GM19035 (cell line): Measurements from ENCODE around the gene ZNF570.

Experiments used
- ATAC-seq: cut with Tn5 transposase; IDR thresholded peaks from one replicate; pipeline ENCODE4 v1.9.1; 2021; ENCODE audit not compliant: unreplicated experiment

The ZNF570 gene

DNA sequence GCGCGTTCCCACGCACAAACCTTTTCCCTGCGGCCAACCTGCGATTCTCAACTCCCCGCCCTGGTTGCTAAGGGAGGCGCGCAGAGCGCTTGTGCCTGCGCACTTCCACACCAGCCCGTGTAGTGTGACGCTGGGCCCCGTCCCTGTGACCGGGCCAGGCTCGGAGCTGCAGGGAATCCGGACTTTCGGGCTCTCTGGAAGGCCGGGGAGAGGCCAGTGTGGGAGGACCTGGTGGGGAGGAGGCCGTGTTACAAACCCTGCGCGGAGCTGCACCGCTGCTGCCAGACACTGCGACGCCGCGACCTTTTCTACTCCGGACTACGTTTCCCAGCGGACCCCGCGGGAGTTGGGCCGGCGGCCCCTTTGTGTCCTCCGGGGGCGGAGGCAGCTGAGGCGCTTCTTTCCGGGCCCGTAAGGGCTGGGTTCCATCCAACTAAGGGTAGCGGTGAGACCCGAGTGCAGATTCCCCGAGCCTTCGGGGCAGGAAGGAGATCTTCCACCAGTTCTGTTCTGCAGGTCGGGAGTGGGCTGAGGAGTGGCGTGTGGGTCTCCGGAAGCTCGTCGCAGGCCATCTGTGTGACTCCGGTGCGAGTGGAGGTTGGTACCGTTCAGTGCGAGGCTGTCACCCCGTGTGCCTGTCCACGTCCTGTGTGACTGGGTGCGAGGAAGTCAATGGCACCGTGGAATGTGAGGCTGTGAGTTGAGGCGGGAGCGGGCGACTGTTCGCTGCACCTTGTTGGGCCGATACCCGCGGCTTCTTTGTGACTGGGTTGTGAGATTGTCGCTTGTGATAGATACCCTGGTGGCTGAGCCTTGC is at the start of gene ZNF570:
Gene ZNF570 (plus strand): TSS at position 396 of the 817 bp plus-strand sequence. CDS start 999 bp downstream, outside the sequence.
- peak; percentile 64 for ATAC-seq

DNA sequence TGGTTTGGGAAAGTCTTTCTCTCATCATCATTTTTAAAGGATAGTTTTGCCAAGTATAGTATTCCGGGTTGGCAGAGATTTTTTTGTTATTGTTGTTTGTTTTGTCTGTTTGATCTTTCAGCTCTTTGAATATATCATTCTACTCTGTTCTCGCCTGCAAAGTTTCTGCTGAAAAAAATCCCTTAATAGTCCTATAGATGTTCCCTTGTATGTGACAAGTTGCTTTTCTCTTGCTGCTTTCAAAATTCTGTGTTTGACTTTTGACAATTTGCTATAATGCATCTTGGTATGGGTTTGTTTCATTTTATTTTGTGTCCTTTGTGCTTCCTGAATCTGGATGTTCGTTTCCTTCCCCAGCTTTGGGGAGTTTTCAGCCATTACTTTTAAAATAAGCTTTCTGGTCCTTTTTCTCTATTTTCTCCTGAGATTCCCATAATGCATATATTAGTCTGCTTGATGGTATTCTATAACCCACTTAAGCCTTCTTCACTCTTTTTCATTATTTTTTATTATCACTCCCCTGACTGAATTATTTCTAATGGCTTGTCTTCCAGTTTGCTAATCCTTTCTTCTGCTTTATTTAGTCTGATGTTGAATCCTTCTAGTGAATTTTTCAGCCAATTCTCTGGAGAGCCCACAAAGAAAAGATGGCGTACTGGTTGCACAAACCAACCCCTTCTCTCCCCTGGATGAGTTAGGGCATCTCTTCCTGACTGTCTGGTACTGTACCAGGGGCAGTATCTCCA is 16.5 kb upstream of the ZNF570 start:
- ATAC-seq: no peak

DNA sequence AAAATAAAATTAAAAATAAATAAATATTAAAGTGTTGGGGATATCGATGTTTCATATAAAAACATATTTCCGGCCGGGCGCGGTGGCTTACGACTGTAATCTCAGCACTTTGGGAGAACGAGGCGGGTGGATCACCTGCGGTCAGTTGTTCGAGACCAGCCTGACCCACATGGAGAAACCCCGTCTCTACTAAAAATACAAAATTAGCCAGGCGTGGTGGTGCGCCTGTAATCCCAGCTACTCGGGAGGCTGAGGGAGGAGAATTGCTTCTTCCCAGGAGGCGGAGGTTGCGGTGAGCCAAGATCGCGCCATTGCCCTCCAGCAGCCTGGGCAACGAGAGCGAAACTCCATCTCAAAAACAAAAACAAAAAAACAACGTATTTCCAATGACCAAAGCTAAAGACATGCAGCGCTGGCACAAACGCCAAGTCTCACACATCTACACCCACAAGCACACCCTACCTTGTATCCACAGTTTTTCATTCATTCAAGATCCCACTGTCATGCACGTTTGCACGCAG is 2.8 kb upstream of the ZNF570 start:
- ATAC-seq: no peak

DNA sequence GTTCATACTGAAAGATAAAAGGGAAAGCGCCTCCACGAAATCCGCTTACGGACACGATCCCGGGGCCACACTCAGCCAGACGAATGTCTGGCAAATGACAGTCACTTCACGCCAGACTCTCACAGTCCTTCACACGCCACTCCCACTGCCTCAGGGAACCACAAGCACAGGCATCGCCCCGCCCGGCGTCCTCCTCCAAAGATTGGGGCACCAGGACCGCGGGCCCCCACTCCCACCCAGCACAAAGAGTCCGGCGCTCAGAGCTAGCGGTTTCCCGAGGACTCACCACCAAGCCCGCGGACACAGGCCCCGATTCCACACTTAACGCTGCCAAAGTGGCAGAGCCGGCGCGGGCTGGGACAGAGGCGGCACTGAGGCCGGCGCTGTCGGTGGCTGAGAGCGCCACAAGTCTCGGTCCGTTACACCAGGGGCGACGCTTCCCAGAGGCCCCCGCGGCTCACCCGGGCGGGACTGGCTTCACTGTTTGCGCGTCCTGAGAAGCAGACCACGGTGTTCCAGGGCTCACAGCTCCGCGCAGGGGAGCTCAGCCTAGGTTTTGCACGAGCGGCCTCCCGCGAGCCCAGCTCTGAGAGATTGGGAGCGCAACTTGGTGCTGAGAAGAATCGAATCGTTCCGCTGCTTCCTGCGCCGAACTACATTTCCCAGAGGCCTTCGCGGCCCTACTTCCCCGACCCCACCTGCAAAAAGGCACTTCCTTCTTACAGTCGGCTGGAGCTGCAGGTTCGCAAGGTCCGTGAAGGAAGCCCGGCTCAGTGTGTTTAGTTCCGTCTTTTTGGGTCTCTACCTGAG is 2.2 kb upstream of the ZNF570 start, which contains the start of gene ZNF569:
Gene ZNF569 (minus strand): TSS at position 647 of the 810 bp plus-strand sequence. CDS start 22,523 bp downstream, outside the sequence.
- peak; percentile 61 for ATAC-seq

- ATAC-seq: no peak
These were observed 1.5 kb upstream of the ZNF570 start for GRCh38 chr19:37467608-37468090.

DNA sequence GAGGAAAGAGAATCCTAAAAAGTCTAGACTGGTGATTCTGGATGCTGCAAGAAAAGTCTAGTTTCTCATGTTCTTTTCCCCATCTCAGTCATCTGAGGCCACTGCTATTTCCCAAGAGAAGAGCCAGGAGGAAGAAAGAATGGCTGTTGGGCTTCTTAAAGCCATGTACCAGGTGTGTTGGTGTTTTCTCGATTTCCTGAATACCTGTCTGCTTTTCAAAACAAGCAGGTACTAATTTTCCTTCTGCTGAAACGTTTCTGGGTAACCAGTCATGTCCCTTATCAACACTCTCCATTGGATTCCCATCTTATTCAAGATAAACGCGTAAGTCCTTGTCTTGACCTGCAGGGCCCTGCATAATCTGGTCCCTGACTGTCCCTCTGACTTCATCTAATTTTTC is 1.1 kb downstream of the ZNF570 start:
- no peak for ATAC-seq

GRCh38 chr19:37472165-37472564 is 3.0 kb downstream of the ZNF570 start:
- no peak for ATAC-seq

GRCh38 chr19:37484406-37485168 is 15.4 kb downstream of the ZNF570 start:
- ATAC-seq: no peak

DNA sequence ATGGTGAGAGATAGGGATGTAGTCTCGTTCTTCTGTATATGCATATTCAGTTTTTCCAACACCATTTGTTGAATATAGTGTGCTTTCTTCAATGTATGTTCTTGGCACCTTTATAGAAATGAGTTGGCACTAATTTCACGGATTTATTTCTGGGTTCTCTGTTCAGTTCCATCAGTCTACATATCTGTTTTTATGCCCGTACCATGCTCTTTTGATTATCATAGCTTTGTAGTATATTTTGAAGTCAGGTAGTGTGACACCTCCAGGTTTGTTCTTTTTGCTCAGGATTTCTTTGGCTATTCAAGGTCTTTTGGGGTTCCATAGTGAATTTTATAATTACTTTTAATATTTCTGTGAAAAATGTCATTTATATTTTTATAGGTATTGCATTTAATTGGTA is 23.1 kb downstream of the ZNF570 start:
- ATAC-seq: no peak

DNA sequence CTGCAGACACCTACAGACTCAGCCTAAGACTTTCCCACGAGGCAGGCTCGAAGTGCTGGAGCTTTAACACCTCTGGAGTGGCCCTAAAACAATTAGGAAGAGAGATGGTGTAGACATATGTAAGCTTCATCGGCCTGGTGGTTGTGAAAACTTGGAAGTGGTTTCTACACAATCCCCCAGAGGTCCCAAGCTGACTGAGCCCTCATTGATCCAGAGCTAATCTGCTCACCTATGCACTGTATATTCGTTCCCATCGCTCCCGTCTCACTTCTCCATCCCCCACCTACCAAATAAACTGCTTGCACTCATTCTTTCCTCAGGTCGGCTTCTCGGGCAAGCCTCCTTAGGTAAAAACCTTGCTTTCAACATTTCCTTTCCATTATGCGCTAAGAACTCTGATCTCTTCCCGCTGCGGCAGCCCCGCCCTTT is 36.8 kb downstream of the ZNF570 start:
- no peak for ATAC-seq

GRCh38 chr19:37506387-37507166 is 37.4 kb downstream of the ZNF570 start, which contains the start of gene ZNF793:
Gene ZNF793 (plus strand): TSS chr19:37506939. CDS start chr19:37523440, 16,501 bp downstream.
- no peak for ATAC-seq

- ATAC-seq: no peak
These were observed 38.0 kb downstream of the ZNF570 start for GRCh38 chr19:37507167-37507464.

- no peak for ATAC-seq
These were observed 42.0 kb downstream of the ZNF570 start for GRCh38 chr19:37511186-37511585.

DNA sequence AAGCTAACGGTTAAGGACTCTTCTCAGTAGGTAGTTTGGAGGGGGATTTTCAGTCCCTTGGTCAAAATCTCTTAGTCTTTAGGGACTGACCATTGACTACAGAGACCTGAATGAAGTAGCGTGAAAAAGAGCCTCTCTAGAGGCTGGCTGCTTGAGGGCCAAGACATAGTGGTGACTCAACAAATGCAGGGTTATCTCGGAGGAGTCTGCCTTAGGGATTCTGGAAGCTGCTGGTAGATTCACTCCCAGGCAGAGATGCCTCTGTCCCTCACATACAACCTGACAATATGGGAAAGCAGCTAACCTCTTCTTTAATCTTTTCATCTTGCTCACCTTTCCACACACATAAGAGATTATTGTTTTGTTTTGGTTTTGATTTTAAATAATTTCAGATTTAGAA is 42.7 kb downstream of the ZNF570 start:
- no peak for ATAC-seq

GRCh38 chr19:37513397-37513796 is 44.2 kb downstream of the ZNF570 start:
- no peak for ATAC-seq

DNA sequence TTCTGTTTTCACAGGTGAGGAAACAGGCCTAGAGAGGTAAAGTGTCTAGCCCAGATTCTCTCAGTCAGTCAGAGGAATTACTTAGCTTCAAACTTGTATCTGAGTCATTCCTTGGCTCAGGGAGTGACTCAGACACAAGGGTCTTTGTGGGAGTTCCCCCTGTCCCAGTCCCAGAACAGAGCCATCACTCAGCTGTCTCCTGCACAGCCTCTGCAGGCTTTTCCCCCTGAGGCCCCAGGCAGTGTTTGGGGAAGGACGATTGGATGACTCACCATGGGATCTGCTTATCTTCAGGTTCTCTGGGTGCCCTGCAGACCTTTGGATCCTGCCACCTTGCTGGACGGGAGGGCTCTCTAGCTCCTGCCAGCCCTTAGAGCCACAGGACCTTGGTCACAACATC is 50.7 kb downstream of the ZNF570 start:
- ATAC-seq: no peak

DNA sequence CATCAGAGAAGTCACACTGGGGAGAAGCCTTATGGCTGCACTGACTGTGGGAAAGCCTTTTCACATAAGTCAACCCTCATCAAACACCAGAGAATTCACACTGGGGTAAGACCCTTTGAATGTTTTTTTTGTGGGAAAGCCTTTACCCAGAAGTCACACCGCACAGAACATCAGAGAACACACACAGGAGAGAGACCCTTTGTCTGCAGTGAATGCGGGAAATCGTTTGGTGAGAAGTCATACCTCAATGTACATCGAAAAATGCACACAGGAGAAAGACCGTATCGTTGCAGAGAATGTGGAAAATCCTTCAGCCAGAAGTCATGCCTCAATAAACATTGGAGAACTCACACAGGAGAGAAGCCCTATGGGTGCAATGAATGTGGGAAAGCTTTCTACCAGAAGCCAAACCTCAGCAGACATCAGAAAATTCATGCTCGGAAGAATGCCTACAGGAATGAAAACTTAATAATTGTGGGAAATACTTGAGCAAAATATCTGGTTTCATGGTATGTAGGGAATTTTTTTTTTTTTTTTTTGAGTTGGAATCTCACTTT is 68.3 kb downstream of the ZNF570 start:
- ATAC-seq: no peak
